COR-L47 (cell line): Measurements from ENCODE around the gene PIK3CD.

ENCODE experiments used
- DNase-seq: peaks from one replicate; lab custom pipeline; 2025; lab: John Stamatoyannopoulos, UW

Gene PIK3CD

GRCh38 chr1:9774712-9775679, 123.5 kb downstream of the PIK3CD start:
- no peak for DNase-seq

- no peak for DNase-seq
Observed at GRCh38 chr1:9776685-9777084, 125.2 kb downstream of the PIK3CD start.
